Measurements from ENCODE around the gene TTC22.

The TTC22 gene

GRCh38 chr1:54849219-54850068, 48.3 kb upstream of the TTC22 start:
- H3K27me3 ChIP-seq (ENCODE audit: insufficient read depth, low read length, poor library complexity, severe bottlenecking): no peaks in the 10 kb centered on the region
- peaks cover 92% of the 10 kb centered on the region; the same call in 1 of the 2 replicates for H3K36me3 ChIP-seq (ENCODE audit: insufficient read depth, low read length)
- no peak overlapping the region for H3K4me3 ChIP-seq (ENCODE audit: low read length, poor library complexity, severe bottlenecking)
- no peaks in the 10 kb centered on the region for H3K9me3 ChIP-seq (ENCODE audit: insufficient read depth, low read depth, low read length)
- no peaks in the 10 kb centered on the region for H3K79me2 ChIP-seq (ENCODE audit: insufficient read depth, low read length)
- no peak overlapping the region for H3K4me2 ChIP-seq (ENCODE audit: low read depth, low read length, poor library complexity, severe bottlenecking)
- no peaks in the 10 kb centered on the region for H4K20me1 ChIP-seq (ENCODE audit: insufficient read depth, low read length, poor library complexity, severe bottlenecking)
- no peaks in the 10 kb centered on the region for H3K9me2 ChIP-seq (replicated peaks; ENCODE audit: low read depth, low read length)
- TF ChIP-seq CTCF (conservative IDR thresholded peaks at IDR 0.05; ENCODE audit: low read length): no peak
- TF ChIP-seq EZH2phosphoT487 (IDR thresholded peaks at IDR 0.05; ENCODE audit: borderline replicate concordance): no peak
- H3F3A ChIP-seq (ENCODE audit: low read depth): no peaks in the 10 kb centered on the region
- H2AFZ ChIP-seq (ENCODE audit: low read length): no peak overlapping the region
- no peak overlapping the region for H3K9ac ChIP-seq (ENCODE audit: low read depth, low read length, poor library complexity, severe bottlenecking)
- no peaks in the 10 kb centered on the region for H3K4me1 ChIP-seq (ENCODE audit: insufficient read depth, low read length, poor library complexity, severe bottlenecking)

GRCh38 chr1:54848134-54848948, 47.2 kb upstream of the TTC22 start:
- Histone ChIP-seq H3K9me2 (replicated peaks; ENCODE audit: low read depth, low read length) (no peaks in the 10 kb centered on the region), H3K4me3 (ENCODE audit: low read length, poor library complexity, severe bottlenecking) (no peak overlapping the region), H3K79me2 (ENCODE audit: insufficient read depth, low read length) (no peaks in the 10 kb centered on the region), H4K20me1 (ENCODE audit: insufficient read depth, low read length, poor library complexity, severe bottlenecking) (no peaks in the 10 kb centered on the region), H3K9ac (ENCODE audit: low read depth, low read length, poor library complexity, severe bottlenecking) (no peak overlapping the region), H3K36me3 (ENCODE audit: insufficient read depth, low read length) (peaks cover 81% of the 10 kb centered on the region; the same call in 1 of the 2 replicates), H3F3A (ENCODE audit: low read depth) (no peaks in the 10 kb centered on the region), H3K9me3 (ENCODE audit: insufficient read depth, low read depth, low read length) (no peaks in the 10 kb centered on the region), H2AFZ (ENCODE audit: low read length) (no peak overlapping the region), H3K27me3 (ENCODE audit: insufficient read depth, low read length, poor library complexity, severe bottlenecking) (no peaks in the 10 kb centered on the region), H3K4me2 (ENCODE audit: low read depth, low read length, poor library complexity, severe bottlenecking) (no peak overlapping the region), H3K4me1 (ENCODE audit: insufficient read depth, low read length, poor library complexity, severe bottlenecking) (no peaks in the 10 kb centered on the region)
- TF ChIP-seq EZH2phosphoT487 (IDR thresholded peaks at IDR 0.05; ENCODE audit: borderline replicate concordance) (no peak), CTCF (conservative IDR thresholded peaks at IDR 0.05; ENCODE audit: low read length) (no peak)

GRCh38 chr1:54846716-54847284, 45.7 kb upstream of the TTC22 start:
- no peaks in the 10 kb centered on the region for H3K27me3 ChIP-seq (ENCODE audit: insufficient read depth, low read length, poor library complexity, severe bottlenecking)
- no peaks in the 10 kb centered on the region for H3K79me2 ChIP-seq (ENCODE audit: insufficient read depth, low read length)
- H3K36me3 ChIP-seq (ENCODE audit: insufficient read depth, low read length): peaks cover 66% of the 10 kb centered on the region; the same call in 1 of the 2 replicates
- H3K9me3 ChIP-seq (ENCODE audit: insufficient read depth, low read depth, low read length): no peaks in the 10 kb centered on the region
- no peaks in the 10 kb centered on the region for H3K9me2 ChIP-seq (replicated peaks; ENCODE audit: low read depth, low read length)
- no peak overlapping the region for H3K9ac ChIP-seq (ENCODE audit: low read depth, low read length, poor library complexity, severe bottlenecking)
- H3K4me1 ChIP-seq (ENCODE audit: insufficient read depth, low read length, poor library complexity, severe bottlenecking): no peaks in the 10 kb centered on the region
- H2AFZ ChIP-seq (ENCODE audit: low read length): no peak overlapping the region
- no peak overlapping the region for H3K4me3 ChIP-seq (ENCODE audit: low read length, poor library complexity, severe bottlenecking)
- H4K20me1 ChIP-seq (ENCODE audit: insufficient read depth, low read length, poor library complexity, severe bottlenecking): no peaks in the 10 kb centered on the region
- no peaks in the 10 kb centered on the region for H3F3A ChIP-seq (ENCODE audit: low read depth)
- H3K4me2 ChIP-seq (ENCODE audit: low read depth, low read length, poor library complexity, severe bottlenecking): no peak overlapping the region
- TF ChIP-seq EZH2phosphoT487 (IDR thresholded peaks at IDR 0.05; ENCODE audit: borderline replicate concordance) (no peak), CTCF (conservative IDR thresholded peaks at IDR 0.05; ENCODE audit: low read length) (no peak)
